Common myeloid progenitor, CD34-positive (primary cell): ENCODE measurements around the gene FRRS1L.
"Not testable (repeated sequence)": the region's sequence is repeated elsewhere in the genome, so short reads cannot be mapped to it uniquely, and the experiment has no call there.

ENCODE experiments used
- CTCF ChIA-PET: fragments of 350-600 bp; sonication (Branson Sonifier 250); formaldehyde crosslinking; loops from one replicate; lab custom pipeline; 2021; ENCODE audit warnings: antibody characterized with exemption; lab: Charles Lee
- POLR2A ChIA-PET: fragments of 350-600 bp; sonication (Branson Sonifier 250); formaldehyde crosslinking; loops from one replicate; lab custom pipeline; 2021; ENCODE audit warnings: antibody characterized with exemption; lab: Charles Lee
- DNase-seq, 3 donors: peaks; one replicate each; pipeline versions ENCODE4 v3.0.0 to v3.0.0-alpha.2; 2013
- H3K27ac ChIP-seq, 2 experiments: 1 replicate in 1 of 2; 2 replicates in 1 of 2; pipeline ENCODE4 v1.7.0; 2013; ENCODE audit warnings: inconsistent platforms in 2 of 2, low read length in 2 of 2, mild to moderate bottlenecking in 2 of 2, low read depth in 1 of 2, moderate library complexity in 1 of 2; ENCODE audit not compliant: severe bottlenecking in 2 of 2, insufficient read depth in 1 of 2, poor library complexity in 1 of 2
- H3K27me3 ChIP-seq, 5 experiments: replicated peaks in 2 of 5; 1 replicate in 3 of 5; 2 replicates in 2 of 5; pipeline versions ENCODE4 v1.6.1 to v1.7.0; 2013; ENCODE audit warnings: low read length in 4 of 5, mild to moderate bottlenecking in 2 of 5, moderate library complexity in 2 of 5, inconsistent platforms in 1 of 5; ENCODE audit not compliant: insufficient read depth in 5 of 5, control insufficient read depth in 4 of 5
- H3K36me3 ChIP-seq, 4 experiments: 1 replicate in 2 of 4; 2 replicates in 2 of 4; pipeline versions ENCODE4 v1.6.1 to v1.7.0; 2013; ENCODE audit warnings: low read length in 3 of 4, control low read depth in 1 of 4, mild to moderate bottlenecking in 1 of 4; ENCODE audit not compliant: control insufficient read depth in 4 of 4, insufficient read depth in 4 of 4
- H3K4me1 ChIP-seq, 4 experiments: 1 replicate in 3 of 4; 2 replicates in 1 of 4; pipeline versions ENCODE4 v1.6.1 to v1.7.1; 2013; ENCODE audit warnings: low read length in 3 of 4, mild to moderate bottlenecking in 3 of 4, control low read depth in 1 of 4, inconsistent platforms in 1 of 4, moderate library complexity in 1 of 4; ENCODE audit not compliant: control insufficient read depth in 4 of 4, insufficient read depth in 4 of 4; ENCODE audit errors: control extremely low read depth in 1 of 4
- H3K4me3 ChIP-seq, 7 experiments: 1 replicate in 4 of 7; 2 replicates in 3 of 7; pipeline versions ENCODE4 v1.5.1 to v1.7.0; 2013; ENCODE audit warnings: mild to moderate bottlenecking in 7 of 7, low read length in 6 of 7, moderate library complexity in 6 of 7, inconsistent platforms in 2 of 7, low read depth in 2 of 7, control low read depth in 1 of 7; ENCODE audit not compliant: insufficient read depth in 4 of 7, control insufficient read depth in 1 of 7; ENCODE audit errors: extremely low read depth in 1 of 7
- H3K9me3 ChIP-seq, 5 experiments: 1 replicate in 4 of 5; 2 replicates in 1 of 5; pipeline versions ENCODE4 v1.6.1 to v1.7.1; 2013; ENCODE audit warnings: low read length in 4 of 5, mild to moderate bottlenecking in 2 of 5, inconsistent platforms in 1 of 5, low read depth in 1 of 5, moderate library complexity in 1 of 5; ENCODE audit not compliant: control insufficient read depth in 4 of 5, insufficient read depth in 2 of 5; ENCODE audit errors: control extremely low read depth in 1 of 5
- WGBS: methylation state at CpG from one replicate; pipeline ENCODE4 v1.1.5; 2013; ENCODE audit not compliant: insufficient coverage; 5-methylcytosine and 5-hydroxymethylcytosine counted together

FRRS1L gene

GRCh38 chr9:109138421-109138820 lies 28.6 kb downstream of the FRRS1L start:
- Histone ChIP-seq H3K9me3 (no peaks in the 10 kb centered on the region), H3K27ac (no peak overlapping the region), H3K4me1 (peaks cover 0 to under 1% (median 0%) of the 10 kb centered on the region in 4 experiments), H3K4me3 (no peak overlapping the region), H3K36me3 (no peaks in the 10 kb centered on the region), H3K27me3 (no peaks in the 10 kb centered on the region)
- CTCF ChIA-PET, result no interaction called here
- POLR2A ChIA-PET, result no interaction called here
- 89% methylated on average over 1 of the region's 2 CpGs for WGBS
- DNase-seq, result no peak

GRCh38 chr9:109134167-109134578 lies 32.9 kb downstream of the FRRS1L start:
- peaks cover 7 to 15% (median 9%) of the 10 kb centered on the region in 4 experiments for H3K4me1 ChIP-seq
- no peaks in the 10 kb centered on the region for H3K36me3 ChIP-seq
- no peak overlapping the region for H3K27ac ChIP-seq
- CTCF ChIA-PET, result interaction anchor here (0.8 to 1.0 kb wide), 2 partner anchors 16 to 25 kb away, joined by 3 read pairs; no protein-coding TSS in a partner anchor
- 82% methylated on average over 1 of the region's 1 CpG for WGBS
- DNase-seq, result no peak
- no peaks in the 10 kb centered on the region for H3K9me3 ChIP-seq
- H3K4me3 ChIP-seq, result no peak overlapping the region
- H3K27me3 ChIP-seq, result no peaks in the 10 kb centered on the region
- POLR2A ChIA-PET, result no interaction called here

GRCh38 chr9:109133533-109133932 lies 33.5 kb downstream of the FRRS1L start:
- DNase-seq, result no peak
- no peaks in the 10 kb centered on the region for H3K36me3 ChIP-seq
- H3K4me3 ChIP-seq, result no peak overlapping the region
- no peaks in the 10 kb centered on the region for H3K27me3 ChIP-seq
- ChIA-PET CTCF (no interaction called here), POLR2A (interaction anchor here (0.6 kb wide), 1 partner anchor 916 kb away, joined by 3 read pairs; no protein-coding TSS in a partner anchor)
- no CpG with 5 or more reads among the region's 2 CpGs for WGBS
- H3K27ac ChIP-seq, result peak overlapping the region in 1 of 2 experiments; percentile 41
- H3K9me3 ChIP-seq, result no peaks in the 10 kb centered on the region
- peaks cover 7 to 15% (median 9%) of the 10 kb centered on the region in 4 experiments for H3K4me1 ChIP-seq

- H3K4me1 ChIP-seq, result peaks cover 7 to 15% (median 9%) of the 10 kb centered on the region in 4 experiments
- H3K9me3 ChIP-seq, result no peaks in the 10 kb centered on the region
- WGBS, result 0% methylated on average over 1 of the region's 2 CpGs
- peak; percentile 29 to 78 (median 66) for DNase-seq
- no peaks in the 10 kb centered on the region for H3K36me3 ChIP-seq
- ChIA-PET POLR2A (no interaction called here), CTCF (no interaction called here)
- H3K27ac ChIP-seq, result no peak overlapping the region
- peak overlapping the region in 2 of 7 experiments; percentile 31 to 40 for H3K4me3 ChIP-seq
- no peaks in the 10 kb centered on the region for H3K27me3 ChIP-seq
These were observed 34.5 kb downstream of the FRRS1L start for GRCh38 chr9:109132567-109133021.

- Histone ChIP-seq H3K27ac (no peak overlapping the region), H3K4me3 (no peak overlapping the region), H3K36me3 (no peaks in the 10 kb centered on the region), H3K27me3 (no peaks in the 10 kb centered on the region), H3K9me3 (no peaks in the 10 kb centered on the region), H3K4me1 (peaks cover 7 to 15% (median 9%) of the 10 kb centered on the region in 4 experiments)
- WGBS, result 100% methylated on average over 1 of the region's 6 CpGs
- POLR2A ChIA-PET, result no interaction called here
- CTCF ChIA-PET, result no interaction called here
- DNase-seq, result no peak
These were observed 37.4 kb downstream of the FRRS1L start for GRCh38 chr9:109129470-109130197.

- H3K9me3 ChIP-seq, H3K36me3 ChIP-seq, H3K4me1 ChIP-seq, H3K27ac ChIP-seq, POLR2A ChIA-PET, H3K4me3 ChIP-seq, DNase-seq, H3K27me3 ChIP-seq: not testable (repeated sequence)
- CTCF ChIA-PET, result interaction anchor here (1.4 to 1.5 kb wide), 2 partner anchors 11 to 30 kb away, joined by 3 to 4 read pairs; no protein-coding TSS in a partner anchor
- WGBS, result 100% methylated on average over 1 of the region's 4 CpGs
These were observed 40.4 kb downstream of the FRRS1L start for GRCh38 chr9:109126671-109127070.

GRCh38 chr9:109124121-109124520 lies 42.9 kb downstream of the FRRS1L start:
- Histone ChIP-seq H3K36me3 (no peaks in the 10 kb centered on the region), H3K27me3 (no peaks in the 10 kb centered on the region), H3K4me3 (no peak overlapping the region), H3K4me1 (peaks cover 3 to 12% (median 6%) of the 10 kb centered on the region in 4 experiments), H3K27ac (no peak overlapping the region), H3K9me3 (no peaks in the 10 kb centered on the region)
- WGBS, result no CpG with 5 or more reads among the region's 2 CpGs
- DNase-seq, result no peak
- POLR2A ChIA-PET, result no interaction called here
- CTCF ChIA-PET, result no interaction called here
